ENCODE measurements around the gene GABARAPL2.

DNA sequence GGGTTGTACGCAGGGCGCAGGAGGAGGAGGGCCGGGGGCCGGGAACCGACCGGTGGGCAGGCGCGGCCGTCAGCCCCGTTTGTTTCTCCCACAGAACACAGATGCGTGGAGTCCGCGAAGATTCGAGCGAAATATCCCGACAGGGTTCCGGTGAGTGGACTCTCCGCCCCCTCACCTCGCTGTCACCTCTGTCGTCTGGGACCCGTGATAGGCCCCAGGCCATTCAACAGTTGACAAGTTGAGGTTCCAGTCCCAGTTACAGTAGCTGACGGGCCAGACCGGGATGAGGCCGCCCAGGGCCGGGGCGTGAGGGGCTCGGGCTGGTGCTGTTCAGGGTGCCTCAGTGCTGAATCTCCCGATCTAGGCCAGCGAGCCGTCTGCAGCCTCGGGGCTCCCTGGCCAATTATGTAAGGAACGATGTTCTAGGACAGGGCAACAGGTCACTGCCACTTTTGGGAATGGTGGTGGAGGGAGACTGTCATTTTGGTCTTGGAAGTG lies 628 bp downstream of the GABARAPL2 start:
- TF ChIP-seq, protein P1, sequence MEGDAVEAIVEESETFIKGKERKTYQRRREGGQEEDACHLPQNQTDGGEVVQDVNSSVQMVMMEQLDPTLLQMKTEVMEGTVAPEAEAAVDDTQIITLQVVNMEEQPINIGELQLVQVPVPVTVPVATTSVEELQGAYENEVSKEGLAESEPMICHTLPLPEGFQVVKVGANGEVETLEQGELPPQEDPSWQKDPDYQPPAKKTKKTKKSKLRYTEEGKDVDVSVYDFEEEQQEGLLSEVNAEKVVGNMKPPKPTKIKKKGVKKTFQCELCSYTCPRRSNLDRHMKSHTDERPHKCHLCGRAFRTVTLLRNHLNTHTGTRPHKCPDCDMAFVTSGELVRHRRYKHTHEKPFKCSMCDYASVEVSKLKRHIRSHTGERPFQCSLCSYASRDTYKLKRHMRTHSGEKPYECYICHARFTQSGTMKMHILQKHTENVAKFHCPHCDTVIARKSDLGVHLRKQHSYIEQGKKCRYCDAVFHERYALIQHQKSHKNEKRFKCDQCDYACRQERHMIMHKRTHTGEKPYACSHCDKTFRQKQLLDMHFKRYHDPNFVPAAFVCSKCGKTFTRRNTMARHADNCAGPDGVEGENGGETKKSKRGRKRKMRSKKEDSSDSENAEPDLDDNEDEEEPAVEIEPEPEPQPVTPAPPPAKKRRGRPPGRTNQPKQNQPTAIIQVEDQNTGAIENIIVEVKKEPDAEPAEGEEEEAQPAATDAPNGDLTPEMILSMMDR (IDR thresholded peaks at IDR 0.05; ENCODE audit: low read depth, low read length): no peak
- no peak for TF ChIP-seq EZH2phosphoT487 (IDR thresholded peaks at IDR 0.05; ENCODE audit: low read depth)
